GM18511 (cell line): ENCODE measurements around the gene HIPK2.

ENCODE experiments used
- ATAC-seq: cut with Tn5 transposase; IDR thresholded peaks from one replicate; pipeline ENCODE4 v1.9.1; 2021; ENCODE audit warnings: mild to moderate bottlenecking, moderate library complexity; ENCODE audit not compliant: unreplicated experiment

The HIPK2 gene

DNA sequence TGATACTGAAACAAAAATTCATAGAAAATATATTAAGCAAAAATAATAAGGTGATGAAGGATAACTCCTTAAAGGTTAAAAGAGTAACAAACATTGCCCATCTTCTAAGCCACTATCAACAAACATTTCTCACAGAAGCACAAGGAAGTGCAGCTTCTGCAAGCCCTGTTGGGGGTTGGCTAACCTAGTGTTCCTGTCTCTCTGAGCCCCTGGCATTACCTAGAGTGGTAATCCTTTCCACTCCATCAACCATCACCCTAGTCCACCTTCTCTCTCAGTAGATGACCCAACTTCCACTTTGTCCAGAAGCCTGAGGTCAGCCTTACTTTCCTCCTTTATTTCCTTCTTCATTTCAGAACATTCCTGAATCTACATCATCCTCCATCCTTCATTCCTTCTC lies 59.7 kb downstream of the HIPK2 start:
- no peak for ATAC-seq

DNA sequence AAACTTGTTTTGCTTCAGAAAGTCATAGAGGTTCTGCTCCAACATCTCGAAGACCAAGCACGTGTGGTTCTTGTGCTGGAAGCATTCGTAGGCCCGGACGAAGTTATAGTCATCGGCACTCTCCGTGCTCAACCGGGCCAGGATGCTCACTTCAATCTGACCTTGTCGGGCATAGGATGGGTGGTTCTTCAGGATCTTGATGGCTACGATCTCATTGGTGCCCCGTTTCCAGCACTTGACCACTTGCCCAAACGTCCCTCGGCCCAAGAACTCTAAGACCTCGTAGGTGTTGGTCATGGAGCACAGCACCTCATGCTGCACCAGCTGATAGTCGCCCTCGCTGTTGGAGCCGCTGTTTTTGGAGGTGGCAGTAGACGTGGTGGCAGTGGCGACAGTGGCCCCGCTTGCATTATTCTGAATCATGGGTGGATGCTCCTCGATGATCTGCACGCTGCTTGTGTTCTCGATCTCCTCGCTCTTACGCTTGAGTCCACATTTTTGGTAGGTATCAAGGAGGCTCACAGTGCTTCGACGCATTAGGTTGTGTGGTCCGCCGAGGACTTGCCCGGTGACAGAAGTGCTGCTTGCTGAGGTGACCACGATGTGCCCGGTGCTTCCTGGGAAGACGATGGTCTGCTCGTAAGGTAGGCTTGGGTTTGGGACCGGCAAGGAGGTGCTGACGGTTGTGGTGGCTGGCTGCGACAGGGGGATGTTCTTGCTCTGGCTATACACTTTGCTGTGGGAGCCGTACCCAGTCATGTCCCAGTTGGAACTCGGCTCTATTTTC lies 61.4 kb downstream of the HIPK2 start:
- ATAC-seq: no peak

GRCh38 chr7:139715194-139715815 lies 62.5 kb downstream of the HIPK2 start:
- ATAC-seq: no peak

GRCh38 chr7:139714163-139714901 lies 63.5 kb downstream of the HIPK2 start:
- ATAC-seq: peak; percentile 99

DNA sequence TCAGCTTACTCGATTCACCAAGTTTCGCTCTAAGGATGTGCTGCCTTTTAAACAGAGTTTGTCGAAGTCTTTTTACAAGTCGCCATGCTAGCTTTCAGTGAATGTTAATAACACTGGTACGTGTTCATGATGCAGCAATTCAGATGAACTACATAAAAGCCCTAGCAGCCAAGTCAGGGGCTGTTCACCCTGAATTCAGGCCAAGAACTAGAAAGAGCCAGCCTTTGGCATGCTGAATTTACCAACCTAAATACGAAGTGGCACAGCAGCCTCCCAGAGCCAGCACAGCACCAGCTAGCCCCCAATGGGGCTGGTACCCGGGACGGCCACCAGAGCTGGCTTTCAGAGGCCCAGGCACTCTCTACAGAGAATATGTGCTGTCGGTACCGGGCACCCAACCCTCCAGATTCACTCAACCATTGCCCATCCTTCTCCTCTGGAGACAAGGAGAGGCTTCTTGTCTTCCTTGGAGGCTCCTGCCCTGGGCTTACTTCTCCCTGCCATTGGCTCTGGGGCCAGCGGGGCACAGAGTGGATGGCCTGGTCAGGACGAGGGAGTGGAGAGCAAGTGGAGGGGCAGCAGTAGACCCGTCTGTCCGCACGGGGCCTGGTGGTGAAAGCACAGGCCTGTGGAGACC lies 64.2 kb downstream of the HIPK2 start:
- no peak for ATAC-seq

- ATAC-seq: no peak
Measured at GRCh38 chr7:139713061-139713460, 64.7 kb downstream of the HIPK2 start.

DNA sequence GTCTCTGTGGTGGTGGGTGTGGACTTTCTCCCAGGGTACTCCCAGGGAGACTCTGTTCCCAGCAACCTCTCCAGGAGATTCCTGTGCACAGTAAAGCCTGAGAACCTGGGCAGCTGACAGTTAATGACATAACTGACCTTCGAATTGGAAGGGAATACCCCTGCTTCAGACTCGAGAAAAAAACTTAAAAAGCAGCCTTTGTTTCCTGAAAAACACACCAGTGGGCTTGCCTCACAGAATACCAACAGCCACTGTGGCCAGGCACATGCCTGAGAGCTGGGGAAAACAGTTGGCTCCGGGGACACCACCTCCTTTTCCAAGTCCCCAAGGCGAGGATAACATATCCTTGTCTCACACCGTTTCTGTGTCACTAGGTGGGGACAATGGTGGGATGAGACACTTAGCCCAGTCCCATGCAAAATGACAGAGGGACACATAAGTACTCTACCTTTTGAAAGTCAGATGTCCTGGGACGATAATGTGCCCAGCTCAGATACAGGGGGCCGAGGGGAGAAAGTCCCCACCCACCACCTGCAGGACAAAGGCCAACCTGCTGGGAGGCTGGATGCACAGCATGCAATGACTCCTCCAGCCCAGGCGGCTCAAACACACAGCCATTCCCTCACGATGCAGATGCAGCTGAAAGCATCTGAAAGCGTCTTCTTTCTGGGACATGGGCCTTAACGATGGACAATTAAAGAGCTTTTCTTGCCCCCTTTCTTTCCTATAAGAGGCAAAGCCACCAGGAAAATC lies 65.6 kb downstream of the HIPK2 start:
- no peak for ATAC-seq

GRCh38 chr7:139710036-139710435 lies 67.8 kb downstream of the HIPK2 start:
- no peak for ATAC-seq

DNA sequence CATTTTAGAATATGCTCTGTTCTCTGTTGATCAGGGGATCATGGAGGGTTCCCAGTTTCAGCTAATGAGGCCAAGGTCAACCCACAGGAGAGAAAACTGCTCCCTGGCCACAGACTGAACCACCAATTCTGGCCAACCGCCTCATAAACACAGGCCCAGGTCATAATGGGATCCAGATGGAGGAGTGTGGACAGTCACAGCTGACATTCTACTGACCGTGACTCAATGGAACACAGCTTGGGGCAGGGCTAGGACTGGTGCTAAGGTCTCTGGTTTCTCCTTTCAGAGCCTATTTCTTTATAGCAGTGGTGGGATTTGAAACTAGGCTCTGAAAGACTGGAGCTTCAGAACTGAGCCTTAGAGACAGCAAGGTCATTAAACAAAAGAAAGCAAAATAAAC lies 68.3 kb downstream of the HIPK2 start:
- ATAC-seq: no peak

GRCh38 chr7:139708541-139708940 lies 69.3 kb downstream of the HIPK2 start:
- peak; percentile 91 for ATAC-seq

DNA sequence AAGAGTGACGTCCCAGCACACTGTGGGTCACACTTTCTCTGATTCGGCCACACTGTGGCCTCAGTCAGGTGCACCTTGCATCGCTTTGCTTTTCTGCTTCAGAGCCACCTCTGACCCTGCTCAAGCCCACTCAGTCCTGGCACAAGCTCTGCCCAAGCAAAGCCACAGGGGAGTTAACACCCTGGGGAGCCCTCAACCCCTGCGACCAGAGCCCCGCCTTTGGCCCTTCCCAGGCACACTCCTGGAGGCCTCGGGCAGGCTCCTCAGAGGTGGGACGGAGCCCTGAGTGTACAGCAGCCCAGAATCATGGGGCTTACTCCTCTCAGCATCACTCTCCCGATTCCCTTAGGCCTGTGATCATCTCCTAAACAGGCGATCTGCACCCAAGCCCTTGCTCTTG lies 71.0 kb downstream of the HIPK2 start:
- no peak for ATAC-seq

- no peak for ATAC-seq
Measured at GRCh38 chr7:139704308-139704879, 73.4 kb downstream of the HIPK2 start.

- peak; percentile 18 for ATAC-seq
Measured at GRCh38 chr7:139703487-139704307, 74.1 kb downstream of the HIPK2 start.

DNA sequence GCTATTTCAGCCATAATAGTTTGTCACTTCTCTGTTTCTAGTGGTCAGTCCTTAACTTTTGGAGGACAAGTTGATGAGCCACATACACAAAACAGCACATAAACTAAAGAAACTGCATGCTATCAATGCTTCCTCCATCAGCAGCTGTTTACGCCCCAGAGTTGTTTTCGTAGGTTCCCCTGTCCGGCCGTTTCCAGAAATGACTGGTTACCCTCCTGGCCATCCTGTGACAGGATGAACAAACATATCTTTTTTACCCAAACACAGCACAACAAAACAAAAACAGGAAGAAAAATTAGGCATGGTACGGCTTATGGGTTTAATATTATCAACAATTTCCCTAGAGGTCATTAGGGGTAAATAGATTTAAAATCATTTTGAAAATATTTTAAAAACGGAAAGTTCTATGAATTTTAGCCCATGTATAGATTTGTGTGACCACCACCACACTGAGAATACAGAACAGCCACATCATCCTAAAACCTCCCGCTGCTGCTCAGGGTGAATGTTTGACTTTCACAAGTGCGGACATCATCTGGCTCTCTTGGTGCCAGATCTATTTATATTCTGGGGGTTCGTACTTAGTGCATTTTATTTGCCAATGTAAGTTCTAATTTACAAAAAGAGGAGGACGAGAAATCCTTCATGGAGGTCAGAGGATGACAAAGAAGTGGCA lies 74.8 kb downstream of the HIPK2 start:
- ATAC-seq: peak; percentile 66

DNA sequence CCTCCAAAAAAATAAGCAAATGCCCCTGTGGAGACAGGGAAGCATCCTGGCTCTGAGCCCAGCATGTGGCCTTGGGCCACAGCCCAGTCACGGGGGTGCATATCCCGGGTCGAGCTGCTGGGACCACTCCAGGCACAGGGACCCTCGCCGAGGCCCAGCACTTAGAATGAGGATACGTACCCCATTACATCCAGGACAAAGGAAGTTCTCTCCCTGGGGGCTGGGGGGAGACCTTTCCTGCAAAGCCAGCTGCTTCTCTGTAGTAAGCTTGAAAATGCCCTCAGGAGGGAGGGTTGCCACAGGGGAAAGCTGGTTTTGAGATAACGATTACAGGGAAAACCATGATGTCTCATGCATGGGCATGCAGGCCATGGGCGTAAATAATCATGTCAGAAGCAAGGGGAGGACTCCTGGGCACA lies 75.5 kb downstream of the HIPK2 start:
- ATAC-seq: no peak

DNA sequence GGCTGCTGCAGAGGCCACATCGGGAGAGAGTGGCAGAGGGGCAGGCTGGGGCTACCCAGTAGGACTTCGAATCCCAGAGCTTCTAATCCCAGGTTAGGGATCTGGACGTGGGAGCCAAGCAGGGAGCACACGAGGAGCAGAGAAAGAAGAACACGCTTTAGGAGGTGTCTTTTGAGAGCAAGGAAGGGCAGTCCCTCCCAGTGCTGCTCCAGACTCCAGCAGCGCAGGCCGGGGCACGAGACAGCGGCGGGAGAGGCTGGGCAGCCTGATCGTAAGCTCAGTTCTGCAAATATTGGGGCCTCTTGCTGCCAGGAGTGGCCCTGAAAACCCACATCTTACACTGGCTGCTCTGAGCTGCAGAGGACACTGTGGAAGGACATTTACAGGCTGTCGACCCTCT lies 75.9 kb downstream of the HIPK2 start:
- no peak for ATAC-seq

- ATAC-seq: no peak
Measured at GRCh38 chr7:139700505-139701235, 77.1 kb downstream of the HIPK2 start.
